ENCODE measurements around the gene KIF26B. TPM values are rescaled to one million over a fixed set of nuclear protein-coding genes. Genes with fewer than 3 reads are reported as not detected.

Gene KIF26B
- total RNA-seq, 1 donor from 2014 or later: 2.1 TPM

DNA sequence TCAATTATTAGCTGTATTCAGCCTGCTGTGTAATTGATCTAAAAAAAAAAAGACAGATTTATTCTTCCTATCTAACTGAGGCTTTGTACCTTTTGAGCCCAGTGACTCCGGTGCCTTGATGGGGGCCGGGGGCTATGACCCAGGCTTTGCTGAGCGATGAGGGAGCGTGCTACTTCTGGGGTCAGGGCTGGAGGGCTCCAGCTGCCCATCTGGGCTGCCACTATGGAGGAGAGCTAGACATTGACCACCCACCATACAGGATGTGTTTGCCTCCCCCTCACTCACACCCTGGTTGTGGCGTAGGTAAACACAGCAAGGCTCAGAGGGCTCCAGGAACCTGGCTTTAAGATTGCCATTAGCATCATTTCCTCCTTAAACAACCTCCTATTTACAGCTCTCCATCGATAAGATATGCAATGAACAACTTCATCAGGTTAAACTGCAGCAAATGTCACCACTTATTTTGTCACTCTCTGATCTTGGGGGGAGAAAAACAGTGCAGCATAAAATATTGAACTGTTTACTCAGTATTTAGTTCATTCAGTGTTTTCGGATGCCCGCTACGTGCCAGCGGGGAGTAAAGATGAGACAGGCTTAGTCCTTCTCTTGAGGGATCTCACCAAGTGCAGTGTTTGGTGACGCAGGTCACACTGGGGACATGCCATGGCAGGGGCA lies 231.6 kb downstream of the KIF26B start:
- Histone ChIP-seq H3K4me3 (ENCODE audit: low read depth, low read length) (no peak overlapping the region), H3K36me3 (ENCODE audit: control insufficient read depth, insufficient read depth, low read length) (no peaks in the 10 kb centered on the region), H3K27me3 (ENCODE audit: control insufficient read depth, insufficient read depth, low read length) (no peaks in the 10 kb centered on the region)
- FAIRE-seq (no peak), DNase-seq (ENCODE audit: low read depth) (no peak)
- TF ChIP-seq, protein P1, sequence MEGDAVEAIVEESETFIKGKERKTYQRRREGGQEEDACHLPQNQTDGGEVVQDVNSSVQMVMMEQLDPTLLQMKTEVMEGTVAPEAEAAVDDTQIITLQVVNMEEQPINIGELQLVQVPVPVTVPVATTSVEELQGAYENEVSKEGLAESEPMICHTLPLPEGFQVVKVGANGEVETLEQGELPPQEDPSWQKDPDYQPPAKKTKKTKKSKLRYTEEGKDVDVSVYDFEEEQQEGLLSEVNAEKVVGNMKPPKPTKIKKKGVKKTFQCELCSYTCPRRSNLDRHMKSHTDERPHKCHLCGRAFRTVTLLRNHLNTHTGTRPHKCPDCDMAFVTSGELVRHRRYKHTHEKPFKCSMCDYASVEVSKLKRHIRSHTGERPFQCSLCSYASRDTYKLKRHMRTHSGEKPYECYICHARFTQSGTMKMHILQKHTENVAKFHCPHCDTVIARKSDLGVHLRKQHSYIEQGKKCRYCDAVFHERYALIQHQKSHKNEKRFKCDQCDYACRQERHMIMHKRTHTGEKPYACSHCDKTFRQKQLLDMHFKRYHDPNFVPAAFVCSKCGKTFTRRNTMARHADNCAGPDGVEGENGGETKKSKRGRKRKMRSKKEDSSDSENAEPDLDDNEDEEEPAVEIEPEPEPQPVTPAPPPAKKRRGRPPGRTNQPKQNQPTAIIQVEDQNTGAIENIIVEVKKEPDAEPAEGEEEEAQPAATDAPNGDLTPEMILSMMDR (IDR thresholded peaks at IDR 0.05; ENCODE audit: insufficient read depth, low read length, severe bottlenecking): no peak

DNA sequence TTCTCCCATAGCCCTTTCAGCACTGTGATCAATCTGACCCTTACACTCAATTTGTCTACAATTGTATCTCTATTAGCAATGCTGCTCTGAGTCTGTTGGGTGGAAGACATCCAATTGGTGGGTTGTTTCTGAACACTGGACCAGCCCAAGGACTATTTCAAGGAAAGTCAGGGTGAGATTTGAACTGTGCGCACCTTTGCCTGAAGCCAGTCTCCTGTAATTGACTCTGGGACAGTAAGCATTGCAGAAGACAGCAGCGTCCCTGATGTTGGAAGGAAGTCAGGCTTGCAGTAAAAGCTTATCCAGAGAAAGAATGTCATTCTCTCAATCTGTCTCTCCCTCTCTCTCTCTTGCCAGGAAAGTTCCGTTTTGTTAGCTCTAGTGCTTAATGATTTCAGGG lies 233.9 kb downstream of the KIF26B start:
- H3K4me3 ChIP-seq (ENCODE audit: low read depth, low read length): no peak overlapping the region
- H3K27me3 ChIP-seq (ENCODE audit: control insufficient read depth, insufficient read depth, low read length): no peaks in the 10 kb centered on the region
- no peak for FAIRE-seq
- DNase-seq (ENCODE audit: low read depth): no peak
- TF ChIP-seq, protein P1 (IDR thresholded peaks at IDR 0.05; ENCODE audit: insufficient read depth, low read length, severe bottlenecking): no peak
- H3K36me3 ChIP-seq (ENCODE audit: control insufficient read depth, insufficient read depth, low read length): no peaks in the 10 kb centered on the region

DNA sequence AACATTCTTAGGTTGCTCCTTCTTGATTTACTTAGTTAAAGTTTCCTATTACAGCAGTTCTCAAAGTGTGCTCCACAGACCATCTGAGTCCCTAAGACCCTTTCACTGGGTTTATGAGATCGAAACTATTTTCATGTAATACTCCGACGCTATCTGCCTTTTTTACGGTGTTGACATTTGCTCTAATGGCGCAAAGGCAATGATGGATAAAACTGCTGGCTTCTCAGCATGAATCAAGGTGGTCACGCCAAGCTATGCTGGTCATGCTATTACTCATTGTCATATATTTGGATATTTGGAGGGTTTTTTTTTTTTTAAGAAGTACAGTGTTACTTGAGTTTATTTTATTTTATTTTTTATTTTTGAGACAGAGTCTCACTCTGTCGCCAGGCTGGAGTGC lies 235.1 kb downstream of the KIF26B start:
- Histone ChIP-seq H3K27me3 (ENCODE audit: control insufficient read depth, insufficient read depth, low read length) (no peaks in the 10 kb centered on the region), H3K36me3 (ENCODE audit: control insufficient read depth, insufficient read depth, low read length) (no peaks in the 10 kb centered on the region), H3K4me3 (ENCODE audit: low read depth, low read length) (no peak overlapping the region)
- FAIRE-seq: no peak
- DNase-seq (ENCODE audit: low read depth): no peak
- TF ChIP-seq, protein P1 (IDR thresholded peaks at IDR 0.05; ENCODE audit: insufficient read depth, low read length, severe bottlenecking): no peak

DNA sequence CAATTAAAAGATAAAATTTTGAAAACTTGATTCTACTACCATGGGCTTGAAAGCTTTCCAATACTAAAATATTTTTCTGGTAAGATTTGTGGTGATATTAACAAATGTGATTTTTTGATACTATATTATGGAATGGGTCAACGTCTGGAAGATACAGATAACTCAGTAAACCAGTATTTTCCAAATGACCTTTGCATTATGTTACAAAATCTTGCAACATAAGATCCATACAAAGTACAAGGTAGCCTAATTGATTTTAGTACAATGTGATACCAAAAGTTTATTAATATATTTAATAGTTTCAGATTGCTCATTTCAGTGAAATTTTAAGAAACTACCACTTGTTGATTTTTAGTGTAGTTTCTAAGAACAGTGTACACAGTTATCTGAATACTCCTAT lies 236.2 kb downstream of the KIF26B start:
- Histone ChIP-seq H3K4me3 (ENCODE audit: low read depth, low read length) (no peak overlapping the region), H3K27me3 (ENCODE audit: control insufficient read depth, insufficient read depth, low read length) (no peaks in the 10 kb centered on the region), H3K36me3 (ENCODE audit: control insufficient read depth, insufficient read depth, low read length) (no peaks in the 10 kb centered on the region)
- FAIRE-seq: no peak
- no peak for DNase-seq (ENCODE audit: low read depth)
- TF ChIP-seq, protein P1 (IDR thresholded peaks at IDR 0.05; ENCODE audit: insufficient read depth, low read length, severe bottlenecking): no peak

DNA sequence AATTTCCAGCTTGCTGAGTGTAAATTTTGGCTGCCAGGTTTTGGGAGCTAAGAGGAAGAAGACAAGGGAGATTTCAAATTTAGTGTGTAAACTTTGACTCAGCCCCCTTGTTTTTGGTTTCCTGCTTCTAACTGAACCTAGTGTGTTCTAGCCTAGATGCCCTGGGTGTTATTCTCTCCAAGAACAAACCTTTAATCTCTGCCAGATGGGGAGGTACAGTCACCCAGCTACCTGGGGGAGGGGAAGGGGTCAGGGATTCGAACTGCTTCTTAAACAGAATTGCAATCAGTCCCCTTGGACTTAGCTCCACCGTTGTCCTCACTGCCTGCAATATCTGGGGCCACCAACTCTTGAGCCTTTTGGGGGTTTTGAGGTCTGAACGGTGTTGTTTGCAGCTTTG lies 238.9 kb downstream of the KIF26B start:
- FAIRE-seq (no peak), DNase-seq (ENCODE audit: low read depth) (no peak)
- TF ChIP-seq, protein P1 (IDR thresholded peaks at IDR 0.05; ENCODE audit: insufficient read depth, low read length, severe bottlenecking): no peak
- no peaks in the 10 kb centered on the region for H3K27me3 ChIP-seq (ENCODE audit: control insufficient read depth, insufficient read depth, low read length)
- H3K36me3 ChIP-seq (ENCODE audit: control insufficient read depth, insufficient read depth, low read length): no peaks in the 10 kb centered on the region
- no peak overlapping the region for H3K4me3 ChIP-seq (ENCODE audit: low read depth, low read length)

DNA sequence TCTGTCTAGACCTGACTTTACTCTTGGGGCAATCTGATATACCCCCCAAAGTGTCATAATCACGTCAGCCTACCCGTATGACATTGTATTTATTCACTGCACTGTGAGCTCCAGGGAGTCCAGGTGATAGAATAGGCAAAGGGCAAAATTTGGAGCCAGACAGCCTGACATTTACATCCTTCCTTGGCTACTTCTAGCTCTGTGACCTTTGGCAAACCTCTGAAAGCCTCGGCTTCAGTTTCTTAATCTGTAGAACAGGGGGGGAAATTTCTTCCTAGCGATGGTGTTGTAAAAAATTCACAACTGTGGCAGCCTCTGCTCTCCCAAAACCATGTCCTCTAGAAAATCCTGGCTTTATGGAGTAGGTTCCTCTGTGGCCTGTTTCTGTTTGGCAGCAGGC lies 240.9 kb downstream of the KIF26B start:
- DNase-seq (ENCODE audit: low read depth) (no peak), FAIRE-seq (no peak)
- H3K27me3 ChIP-seq (ENCODE audit: control insufficient read depth, insufficient read depth, low read length): no peaks in the 10 kb centered on the region
- no peak overlapping the region for H3K4me3 ChIP-seq (ENCODE audit: low read depth, low read length)
- TF ChIP-seq, protein P1 (IDR thresholded peaks at IDR 0.05; ENCODE audit: insufficient read depth, low read length, severe bottlenecking): no peak
- no peaks in the 10 kb centered on the region for H3K36me3 ChIP-seq (ENCODE audit: control insufficient read depth, insufficient read depth, low read length)

Measured in bronchial epithelial cell (primary cell).